ENCODE measurements around the gene HAUS7.

DNA sequence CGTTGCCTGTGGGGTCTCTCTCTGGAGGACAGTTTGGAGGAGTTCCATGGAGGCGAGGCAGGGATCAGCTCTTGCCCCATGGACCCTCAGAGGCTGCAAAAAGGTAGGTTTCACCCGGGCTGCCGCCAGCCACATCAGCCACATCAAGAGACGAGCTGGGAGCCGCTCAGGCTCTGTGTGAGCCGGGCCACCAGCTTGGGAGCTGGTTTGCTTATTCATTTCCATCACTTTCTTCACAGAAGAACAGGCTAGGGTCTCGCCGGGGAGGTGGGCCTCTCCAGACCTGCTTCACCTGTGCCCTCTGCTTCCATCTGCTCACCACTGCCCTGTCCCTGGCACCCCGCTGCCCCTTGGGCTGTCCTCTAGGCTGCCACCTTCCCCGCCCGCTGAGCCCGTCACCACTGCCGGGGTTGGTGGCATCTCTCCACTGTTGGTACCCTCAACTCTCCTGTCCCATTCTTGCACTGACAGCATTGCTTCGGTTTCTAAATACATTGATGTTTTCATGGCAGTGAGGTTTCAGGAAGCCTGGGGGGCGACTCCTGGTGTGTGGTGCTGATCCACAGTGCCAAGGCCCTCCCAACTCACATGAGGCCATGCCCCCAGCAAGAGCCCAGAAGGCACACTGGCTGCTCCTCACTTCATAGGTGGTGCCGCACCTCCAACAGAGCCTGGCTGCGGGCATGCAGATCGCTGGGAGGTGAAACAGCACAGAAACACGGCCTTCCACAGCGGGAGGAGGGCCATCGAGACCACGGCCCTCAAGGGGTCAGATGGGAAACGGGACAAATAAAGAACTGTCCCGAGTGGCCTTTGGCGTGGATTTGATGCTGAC, 20.0 kb downstream of the HAUS7 start:
- TF ChIP-seq, protein P1, sequence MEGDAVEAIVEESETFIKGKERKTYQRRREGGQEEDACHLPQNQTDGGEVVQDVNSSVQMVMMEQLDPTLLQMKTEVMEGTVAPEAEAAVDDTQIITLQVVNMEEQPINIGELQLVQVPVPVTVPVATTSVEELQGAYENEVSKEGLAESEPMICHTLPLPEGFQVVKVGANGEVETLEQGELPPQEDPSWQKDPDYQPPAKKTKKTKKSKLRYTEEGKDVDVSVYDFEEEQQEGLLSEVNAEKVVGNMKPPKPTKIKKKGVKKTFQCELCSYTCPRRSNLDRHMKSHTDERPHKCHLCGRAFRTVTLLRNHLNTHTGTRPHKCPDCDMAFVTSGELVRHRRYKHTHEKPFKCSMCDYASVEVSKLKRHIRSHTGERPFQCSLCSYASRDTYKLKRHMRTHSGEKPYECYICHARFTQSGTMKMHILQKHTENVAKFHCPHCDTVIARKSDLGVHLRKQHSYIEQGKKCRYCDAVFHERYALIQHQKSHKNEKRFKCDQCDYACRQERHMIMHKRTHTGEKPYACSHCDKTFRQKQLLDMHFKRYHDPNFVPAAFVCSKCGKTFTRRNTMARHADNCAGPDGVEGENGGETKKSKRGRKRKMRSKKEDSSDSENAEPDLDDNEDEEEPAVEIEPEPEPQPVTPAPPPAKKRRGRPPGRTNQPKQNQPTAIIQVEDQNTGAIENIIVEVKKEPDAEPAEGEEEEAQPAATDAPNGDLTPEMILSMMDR (IDR thresholded peaks at IDR 0.05; ENCODE audit: insufficient read depth, low read length): no peak
- TF ChIP-seq POLR2AphosphoS5 (IDR thresholded peaks at IDR 0.05; ENCODE audit: low read depth): no peak

Measured in HL-60 (cell line).